Neural cell (in vitro differentiated cells): Measurements from ENCODE around the gene SLFN14.

Experiments used
- CTCF ChIP-seq: fragments of 450-650 bp; IDR thresholded peaks from 2 replicates; pipeline ENCODE4 v1.5.1; 2014; ENCODE audit warnings: antibody characterized with exemption, mild to moderate bottlenecking, moderate library complexity; ENCODE audit not compliant: poor library complexity, severe bottlenecking
- EP300 ChIP-seq: fragments of 450-650 bp; conservative IDR thresholded peaks from 2 replicates; pipeline ENCODE4 v1.6.1; 2014; ENCODE audit warnings: antibody characterized with exemption, mild to moderate bottlenecking, moderate library complexity; ENCODE audit not compliant: poor library complexity, severe bottlenecking
- EZH2 ChIP-seq: fragments of 200-600, 300-800 bp; shearing (Covaris generic), sonication (generic); IDR thresholded peaks from 2 replicates; pipeline ENCODE4 v1.6.1; 2014; ENCODE audit warnings: antibody characterized with exemption, low read length, borderline replicate concordance, mild to moderate bottlenecking; ENCODE audit not compliant: insufficient read depth, poor library complexity, severe bottlenecking
- MXI1 ChIP-seq: fragments of 450-650 bp; conservative IDR thresholded peaks from 2 replicates; pipeline ENCODE4 v1.6.1; 2014; ENCODE audit warnings: antibody characterized with exemption, mild to moderate bottlenecking; ENCODE audit not compliant: poor library complexity, severe bottlenecking
- POLR2AphosphoS5 ChIP-seq: IDR thresholded peaks from 2 replicates; pipeline ENCODE4 v1.6.1; 2012
- RAD21 ChIP-seq: fragments of 450-650 bp; conservative IDR thresholded peaks from 2 replicates; pipeline ENCODE4 v1.6.1; 2014; ENCODE audit warnings: antibody characterized with exemption, mild to moderate bottlenecking, moderate library complexity
- REST ChIP-seq: IDR thresholded peaks from 2 replicates; pipeline ENCODE4 v1.6.1; 2012; ENCODE audit warnings: borderline replicate concordance

- TF ChIP-seq CTCF (no peak), RAD21 (no peak), POLR2AphosphoS5 (no peak), MXI1 (no peak), EZH2 (no peak), REST (no peak), EP300 (no peak)
Observed at GRCh38 chr17:35521150-35521549, 39.5 kb downstream of the SLFN14 start.
